GM10266 (cell line): Measurements from ENCODE around the gene SLC6A7.

Experiments used
- DNase-seq: peaks from one replicate; pipeline ENCODE4 v3.0.0; 2012; ENCODE audit errors: extremely low spot score
- TF ChIP-seq, protein P1 (sequence below): IDR thresholded peaks from 2 replicates; pipeline ENCODE4 v1.5.1; 2012; ENCODE audit warnings: mild to moderate bottlenecking, low read depth; ENCODE audit not compliant: control insufficient read depth, insufficient read depth; ENCODE audit errors: missing control alignments

The SLC6A7 gene

GRCh38 chr5:150249744-150250143 lies 59.9 kb downstream of the SLC6A7 start:
- no peak for DNase-seq
- TF ChIP-seq, protein P1, sequence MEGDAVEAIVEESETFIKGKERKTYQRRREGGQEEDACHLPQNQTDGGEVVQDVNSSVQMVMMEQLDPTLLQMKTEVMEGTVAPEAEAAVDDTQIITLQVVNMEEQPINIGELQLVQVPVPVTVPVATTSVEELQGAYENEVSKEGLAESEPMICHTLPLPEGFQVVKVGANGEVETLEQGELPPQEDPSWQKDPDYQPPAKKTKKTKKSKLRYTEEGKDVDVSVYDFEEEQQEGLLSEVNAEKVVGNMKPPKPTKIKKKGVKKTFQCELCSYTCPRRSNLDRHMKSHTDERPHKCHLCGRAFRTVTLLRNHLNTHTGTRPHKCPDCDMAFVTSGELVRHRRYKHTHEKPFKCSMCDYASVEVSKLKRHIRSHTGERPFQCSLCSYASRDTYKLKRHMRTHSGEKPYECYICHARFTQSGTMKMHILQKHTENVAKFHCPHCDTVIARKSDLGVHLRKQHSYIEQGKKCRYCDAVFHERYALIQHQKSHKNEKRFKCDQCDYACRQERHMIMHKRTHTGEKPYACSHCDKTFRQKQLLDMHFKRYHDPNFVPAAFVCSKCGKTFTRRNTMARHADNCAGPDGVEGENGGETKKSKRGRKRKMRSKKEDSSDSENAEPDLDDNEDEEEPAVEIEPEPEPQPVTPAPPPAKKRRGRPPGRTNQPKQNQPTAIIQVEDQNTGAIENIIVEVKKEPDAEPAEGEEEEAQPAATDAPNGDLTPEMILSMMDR: no peak

DNA sequence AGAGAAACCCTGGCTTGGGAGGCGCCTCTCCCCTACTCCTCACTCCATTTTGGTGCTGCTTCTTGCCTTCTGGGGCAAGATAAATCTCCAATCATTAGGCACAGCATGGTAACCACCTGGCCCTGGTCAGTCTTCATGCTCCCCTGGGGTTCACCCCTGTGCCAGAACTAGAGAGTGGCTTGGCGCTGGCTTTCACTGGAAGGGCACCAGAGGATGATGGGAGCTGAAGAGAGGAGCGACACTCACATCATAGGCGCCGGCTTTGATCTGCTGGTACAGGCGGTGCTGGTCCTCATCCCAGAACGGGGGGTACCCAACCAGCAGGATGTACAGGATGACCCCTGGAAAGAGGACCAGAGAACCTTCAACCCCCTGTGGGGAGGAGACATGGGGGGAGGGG lies 61.6 kb downstream of the SLC6A7 start:
- DNase-seq: no peak
- TF ChIP-seq, protein P1: no peak

GRCh38 chr5:150252489-150252888 lies 62.6 kb downstream of the SLC6A7 start:
- TF ChIP-seq, protein P1: no peak
- no peak for DNase-seq

- TF ChIP-seq, protein P1: no peak
- DNase-seq: no peak
These were observed 63.8 kb downstream of the SLC6A7 start for GRCh38 chr5:150253416-150254208.

DNA sequence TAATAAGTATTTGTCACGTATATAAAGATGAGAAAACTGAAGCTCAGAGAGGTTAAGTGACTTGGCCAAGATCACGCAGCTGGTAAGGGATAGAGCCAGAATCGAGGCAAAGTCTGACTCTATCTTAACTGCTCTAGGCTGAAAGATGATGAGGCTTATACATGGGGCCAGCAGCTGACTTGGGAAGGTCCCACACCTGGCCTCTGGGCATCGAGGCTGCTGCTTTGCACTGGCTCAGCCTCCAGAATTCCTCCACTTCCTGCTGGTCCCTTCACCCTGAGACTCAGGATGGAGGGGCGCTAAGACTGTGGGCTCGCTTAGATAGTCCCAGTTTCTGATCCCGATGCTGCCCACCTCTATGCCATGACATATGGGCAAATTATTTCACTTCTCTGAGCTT lies 64.5 kb downstream of the SLC6A7 start:
- TF ChIP-seq, protein P1: no peak
- no peak for DNase-seq

GRCh38 chr5:150254774-150255173 lies 64.9 kb downstream of the SLC6A7 start:
- no peak for DNase-seq
- TF ChIP-seq, protein P1: no peak

DNA sequence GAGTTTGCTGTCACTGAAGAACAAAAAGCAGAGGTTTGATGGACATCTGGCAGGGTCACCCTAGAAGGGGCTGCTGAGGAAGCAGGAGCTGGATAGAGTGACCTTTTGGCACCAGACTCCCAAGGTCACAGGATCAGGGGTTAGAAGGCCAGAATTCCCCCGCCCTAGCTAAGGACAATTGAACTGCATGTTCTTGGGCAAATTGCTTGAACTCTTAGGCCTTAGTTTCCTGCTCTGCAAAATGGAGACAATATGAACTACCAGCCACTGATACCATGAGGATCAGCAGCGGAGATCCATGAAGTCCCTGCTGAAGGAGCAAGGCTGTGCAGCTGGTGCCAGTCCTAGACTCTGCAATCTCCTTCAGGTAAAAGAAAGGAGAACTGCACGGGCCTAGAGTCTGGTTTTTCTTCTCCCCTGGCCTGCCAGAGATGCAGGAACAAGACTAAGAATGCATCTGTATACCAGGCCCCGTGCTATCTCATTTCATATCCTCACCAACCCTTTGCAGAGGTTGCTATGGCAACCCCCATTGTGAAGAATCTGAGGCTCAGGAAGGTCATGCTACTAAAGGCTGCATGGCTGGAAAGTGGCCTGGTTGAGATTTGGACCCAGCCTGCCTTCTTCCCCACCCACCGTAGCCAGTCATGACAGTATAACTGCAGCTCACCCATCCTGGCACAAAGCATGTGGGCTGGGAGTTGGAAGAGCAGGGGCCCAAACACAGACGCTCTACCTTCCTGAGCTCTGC lies 66.0 kb downstream of the SLC6A7 start:
- TF ChIP-seq, protein P1: no peak
- DNase-seq: no peak
